Hepatocyte (in vitro differentiated cells): ENCODE measurements around the gene PLXNA2.

ENCODE experiments used
- EZH2phosphoT487 ChIP-seq: fragments of 200-600 bp; sonication (generic); IDR thresholded peaks from one replicate; pipeline ENCODE4 v1.6.1; 2018; ENCODE audit warnings: antibody characterized with exemption, mild to moderate bottlenecking, low read depth, moderate library complexity; ENCODE audit not compliant: unreplicated experiment, severe bottlenecking
- TF ChIP-seq, protein P1 (sequence below): fragments of 200-600 bp; sonication (generic); IDR thresholded peaks from 2 replicates; pipeline ENCODE4 v1.5.1; 2016; ENCODE audit warnings: antibody characterized with exemption, mild to moderate bottlenecking; ENCODE audit not compliant: poor library complexity

DNA sequence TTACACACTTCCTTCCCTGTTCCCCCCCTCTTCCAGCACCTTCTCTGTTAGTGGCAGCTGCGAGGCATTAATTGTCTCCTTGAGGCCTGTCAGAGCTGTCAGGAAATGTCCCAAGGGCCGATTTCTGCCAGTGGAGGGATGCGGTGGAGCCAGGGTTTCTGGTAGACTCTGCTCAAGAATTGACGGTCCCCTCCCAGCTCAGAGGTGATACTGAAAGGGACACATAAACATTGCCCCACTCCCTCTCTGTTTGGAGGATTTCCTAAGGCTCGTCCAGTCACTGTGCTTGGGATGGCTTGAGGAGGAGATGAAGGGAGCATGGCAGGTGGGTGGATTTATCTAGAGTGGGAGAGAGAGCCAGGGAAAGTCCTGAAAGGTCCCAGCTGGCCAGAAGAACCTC is 271.8 kb downstream of the PLXNA2 start:
- TF ChIP-seq, protein P1, sequence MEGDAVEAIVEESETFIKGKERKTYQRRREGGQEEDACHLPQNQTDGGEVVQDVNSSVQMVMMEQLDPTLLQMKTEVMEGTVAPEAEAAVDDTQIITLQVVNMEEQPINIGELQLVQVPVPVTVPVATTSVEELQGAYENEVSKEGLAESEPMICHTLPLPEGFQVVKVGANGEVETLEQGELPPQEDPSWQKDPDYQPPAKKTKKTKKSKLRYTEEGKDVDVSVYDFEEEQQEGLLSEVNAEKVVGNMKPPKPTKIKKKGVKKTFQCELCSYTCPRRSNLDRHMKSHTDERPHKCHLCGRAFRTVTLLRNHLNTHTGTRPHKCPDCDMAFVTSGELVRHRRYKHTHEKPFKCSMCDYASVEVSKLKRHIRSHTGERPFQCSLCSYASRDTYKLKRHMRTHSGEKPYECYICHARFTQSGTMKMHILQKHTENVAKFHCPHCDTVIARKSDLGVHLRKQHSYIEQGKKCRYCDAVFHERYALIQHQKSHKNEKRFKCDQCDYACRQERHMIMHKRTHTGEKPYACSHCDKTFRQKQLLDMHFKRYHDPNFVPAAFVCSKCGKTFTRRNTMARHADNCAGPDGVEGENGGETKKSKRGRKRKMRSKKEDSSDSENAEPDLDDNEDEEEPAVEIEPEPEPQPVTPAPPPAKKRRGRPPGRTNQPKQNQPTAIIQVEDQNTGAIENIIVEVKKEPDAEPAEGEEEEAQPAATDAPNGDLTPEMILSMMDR: no peak
- no peak for TF ChIP-seq EZH2phosphoT487
